22Rv1 (cell line): ENCODE results near the gene SNRPE.

Source experiments
- ZFX ChIP-seq: fragments of 450-650 bp; IDR thresholded peaks from 2 replicates; pipeline ENCODE4 v1.6.1; 2017; ENCODE audit warnings: antibody characterized with exemption, borderline replicate concordance
- TF ChIP-seq, protein P1 (sequence below): fragments of 450-650 bp; IDR thresholded peaks from 2 replicates; pipeline ENCODE4 v1.5.1; 2017; ENCODE audit warnings: mild to moderate bottlenecking

DNA sequence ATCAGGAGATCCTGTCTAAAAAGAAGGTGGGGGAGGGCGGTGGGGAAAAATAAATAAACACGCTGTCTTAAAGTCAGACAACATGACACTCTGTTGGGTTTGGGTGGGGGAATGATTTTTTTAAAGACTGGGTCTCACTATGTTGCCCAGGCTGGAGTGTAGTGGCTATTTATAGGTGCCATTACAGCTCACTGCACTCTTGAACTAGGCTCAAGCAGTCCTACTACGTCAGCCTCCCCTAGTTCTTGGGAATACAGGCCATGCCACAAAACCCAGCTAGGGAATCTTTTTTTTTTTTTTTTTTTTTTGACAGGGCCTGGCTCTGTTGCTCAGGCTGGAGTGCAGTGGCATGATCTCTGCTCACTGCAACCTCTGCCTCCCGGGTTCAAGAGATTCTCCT, 2.4 kb upstream of the SNRPE start:
- TF ChIP-seq, protein P1, sequence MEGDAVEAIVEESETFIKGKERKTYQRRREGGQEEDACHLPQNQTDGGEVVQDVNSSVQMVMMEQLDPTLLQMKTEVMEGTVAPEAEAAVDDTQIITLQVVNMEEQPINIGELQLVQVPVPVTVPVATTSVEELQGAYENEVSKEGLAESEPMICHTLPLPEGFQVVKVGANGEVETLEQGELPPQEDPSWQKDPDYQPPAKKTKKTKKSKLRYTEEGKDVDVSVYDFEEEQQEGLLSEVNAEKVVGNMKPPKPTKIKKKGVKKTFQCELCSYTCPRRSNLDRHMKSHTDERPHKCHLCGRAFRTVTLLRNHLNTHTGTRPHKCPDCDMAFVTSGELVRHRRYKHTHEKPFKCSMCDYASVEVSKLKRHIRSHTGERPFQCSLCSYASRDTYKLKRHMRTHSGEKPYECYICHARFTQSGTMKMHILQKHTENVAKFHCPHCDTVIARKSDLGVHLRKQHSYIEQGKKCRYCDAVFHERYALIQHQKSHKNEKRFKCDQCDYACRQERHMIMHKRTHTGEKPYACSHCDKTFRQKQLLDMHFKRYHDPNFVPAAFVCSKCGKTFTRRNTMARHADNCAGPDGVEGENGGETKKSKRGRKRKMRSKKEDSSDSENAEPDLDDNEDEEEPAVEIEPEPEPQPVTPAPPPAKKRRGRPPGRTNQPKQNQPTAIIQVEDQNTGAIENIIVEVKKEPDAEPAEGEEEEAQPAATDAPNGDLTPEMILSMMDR, result no peak
- no peak for TF ChIP-seq ZFX
